HG02798 (cell line): Measurements from ENCODE around the gene MTERF4.

Experiments
- ATAC-seq: cut with Tn5 transposase; IDR thresholded peaks from one replicate; pipeline ENCODE4 v1.9.1; 2021; ENCODE audit warnings: mild to moderate bottlenecking; ENCODE audit not compliant: unreplicated experiment, poor library complexity

Gene MTERF4

DNA sequence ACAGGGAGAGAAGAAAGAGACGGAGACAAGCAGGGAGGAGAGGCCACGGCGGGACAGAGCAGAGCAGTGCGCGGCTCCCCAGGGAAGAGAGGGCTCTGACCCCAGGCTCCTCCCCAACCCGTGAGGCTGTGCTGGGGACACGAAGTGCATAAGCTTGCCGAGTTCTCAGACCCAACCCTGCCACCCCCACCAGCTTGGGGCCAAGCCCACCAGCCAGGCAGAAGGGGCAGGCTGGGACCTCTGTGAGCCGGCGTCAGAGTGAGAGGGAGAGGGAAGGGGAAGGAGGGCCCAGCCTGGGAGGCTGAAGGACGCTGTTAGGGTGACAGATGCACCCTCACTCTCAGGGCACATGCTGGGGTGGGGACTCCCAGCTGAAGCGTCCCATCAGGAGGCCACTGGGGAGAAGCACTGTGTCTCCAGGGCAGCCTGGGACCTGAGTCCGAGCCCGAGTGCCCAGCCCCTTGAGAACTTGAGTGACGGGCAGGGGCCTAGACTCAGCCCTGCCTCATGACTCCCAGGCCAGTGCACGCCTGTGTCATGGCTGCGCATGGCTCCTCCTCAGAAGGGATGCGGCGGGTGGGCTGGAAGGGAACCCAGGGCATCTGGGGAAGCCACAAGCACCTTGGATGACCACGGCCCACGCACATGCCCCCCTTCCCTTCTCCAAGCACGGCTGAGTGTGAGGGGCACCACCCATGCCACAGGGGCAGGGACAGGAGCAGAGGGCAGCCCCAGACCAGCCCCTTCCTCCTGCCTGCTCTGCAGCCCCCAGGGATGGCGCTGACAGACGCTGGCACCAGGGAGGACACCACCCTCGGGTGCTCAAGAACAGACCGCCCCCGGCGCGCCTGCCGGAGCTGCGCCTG, 31.0 kb downstream of the MTERF4 start:
- no peak for ATAC-seq

DNA sequence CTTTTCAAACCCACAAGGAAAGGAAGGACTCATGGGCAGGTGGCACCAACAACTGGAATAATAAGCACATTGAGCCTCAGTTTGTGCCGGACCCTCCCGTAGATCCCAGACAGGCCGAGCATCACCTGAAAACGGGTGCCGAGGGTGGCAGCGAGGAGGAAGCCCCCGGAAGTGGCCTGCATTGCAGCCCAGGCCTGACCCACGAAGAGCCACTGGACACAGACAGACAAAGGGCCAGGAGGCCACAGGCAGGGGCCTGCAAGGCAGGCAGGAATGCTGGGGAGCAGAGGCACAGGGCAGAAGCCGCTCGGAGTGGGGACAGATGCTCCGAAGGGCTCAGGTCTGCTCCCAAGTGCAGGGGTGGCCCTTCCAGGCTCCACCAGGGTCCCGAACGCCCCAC, 31.7 kb downstream of the MTERF4 start:
- ATAC-seq: no peak

DNA sequence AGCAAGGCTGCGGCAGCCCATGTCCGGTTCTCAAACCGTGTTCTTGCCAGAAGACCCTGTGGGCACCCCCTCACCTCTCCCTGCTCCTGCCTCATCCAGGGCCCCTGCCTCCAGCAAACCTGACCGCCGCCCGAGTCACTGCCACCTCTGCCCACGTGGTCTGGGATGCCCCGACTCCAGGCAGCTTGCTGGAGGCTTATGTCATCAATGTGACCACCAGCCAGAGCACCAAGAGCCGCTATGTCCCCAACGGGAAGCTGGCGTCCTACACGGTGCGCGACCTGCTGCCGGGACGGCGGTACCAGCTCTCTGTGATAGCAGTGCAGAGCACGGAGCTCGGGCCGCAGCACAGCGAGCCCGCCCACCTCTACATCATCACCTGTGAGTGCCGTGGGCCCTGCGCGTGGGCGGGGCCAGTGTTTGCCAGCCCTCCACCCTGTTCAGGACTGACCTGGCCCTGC, 32.2 kb downstream of the MTERF4 start:
- no peak for ATAC-seq

DNA sequence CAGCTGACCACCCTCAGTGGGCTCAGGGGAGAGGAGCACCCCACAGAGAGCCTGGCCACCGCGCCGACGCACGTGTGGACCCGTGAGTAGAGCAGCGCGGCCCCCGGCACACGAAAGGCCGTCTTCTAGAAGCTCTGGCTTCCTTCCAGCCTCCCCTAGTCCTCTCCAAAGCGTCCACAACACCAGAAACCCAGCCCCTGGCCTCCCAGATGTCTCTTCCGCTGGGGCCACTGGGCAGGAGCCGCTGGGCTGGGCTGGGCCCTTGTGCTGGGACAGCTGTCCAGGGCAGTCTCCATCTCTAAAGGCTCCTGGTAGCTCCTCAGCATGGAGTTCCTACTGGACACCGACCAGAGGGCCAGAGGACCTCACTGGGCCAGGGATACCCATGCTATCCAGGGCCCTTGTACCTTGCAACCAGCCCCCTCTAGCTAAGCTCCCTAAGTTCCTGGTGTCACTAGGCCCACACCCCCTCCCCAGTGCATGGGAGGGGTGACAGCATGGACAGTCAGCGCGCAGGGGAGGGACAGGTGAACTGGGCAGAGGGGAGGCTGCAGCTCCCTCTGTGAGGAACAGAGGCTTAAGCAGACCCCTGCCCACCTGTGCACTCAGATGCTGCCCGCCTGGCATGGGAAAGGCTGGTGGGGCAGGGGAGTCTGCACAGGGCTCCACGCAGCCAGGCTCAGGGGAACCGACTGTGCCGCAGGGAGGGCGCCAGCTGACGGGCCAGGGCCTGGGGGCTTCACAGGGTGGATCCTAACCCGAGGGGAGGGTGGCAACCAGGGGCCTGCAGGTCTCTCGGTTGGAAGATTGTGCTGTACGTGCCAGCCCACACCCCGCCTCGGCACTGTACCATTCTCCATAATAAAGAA, 32.9 kb downstream of the MTERF4 start:
- ATAC-seq: no peak

DNA sequence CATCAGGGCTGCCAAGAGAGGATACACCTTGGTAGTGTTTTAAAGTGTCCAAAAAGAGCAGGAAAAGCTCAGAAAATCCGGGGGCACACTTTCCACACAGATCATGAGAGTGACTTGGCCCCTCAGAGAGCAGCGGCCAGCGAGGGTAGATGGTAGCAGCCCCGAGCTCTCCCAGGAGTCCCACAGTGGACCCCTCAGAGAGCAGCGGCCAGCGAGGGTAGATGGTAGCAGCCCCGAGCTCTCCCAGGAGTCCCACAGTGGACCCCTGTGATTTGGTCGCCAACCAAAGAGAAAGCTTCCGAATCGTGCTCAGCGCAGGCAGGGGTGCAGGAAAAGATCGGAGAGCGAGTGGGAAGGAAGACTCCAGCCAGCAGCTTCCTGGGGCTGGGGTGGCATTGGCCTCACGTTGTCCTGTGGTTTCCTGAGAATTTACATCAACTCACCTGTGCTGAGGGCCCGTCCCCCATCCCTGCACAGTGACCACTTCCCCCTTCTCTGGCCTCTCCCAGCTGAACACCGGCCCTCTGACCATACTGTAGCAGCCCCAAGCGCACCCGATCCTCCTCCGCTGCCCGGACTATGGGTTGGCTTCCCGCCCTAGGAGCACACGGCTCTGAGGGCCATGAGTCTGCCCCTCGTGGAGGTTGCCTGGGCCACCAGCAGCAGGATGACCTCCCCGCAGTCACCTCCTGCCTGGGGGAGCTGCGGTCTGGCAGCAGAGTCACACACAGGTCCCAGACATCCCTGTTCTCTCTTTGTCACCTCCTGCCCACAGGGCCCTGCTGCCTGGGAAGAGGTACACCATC, 33.7 kb downstream of the MTERF4 start:
- ATAC-seq: no peak

DNA sequence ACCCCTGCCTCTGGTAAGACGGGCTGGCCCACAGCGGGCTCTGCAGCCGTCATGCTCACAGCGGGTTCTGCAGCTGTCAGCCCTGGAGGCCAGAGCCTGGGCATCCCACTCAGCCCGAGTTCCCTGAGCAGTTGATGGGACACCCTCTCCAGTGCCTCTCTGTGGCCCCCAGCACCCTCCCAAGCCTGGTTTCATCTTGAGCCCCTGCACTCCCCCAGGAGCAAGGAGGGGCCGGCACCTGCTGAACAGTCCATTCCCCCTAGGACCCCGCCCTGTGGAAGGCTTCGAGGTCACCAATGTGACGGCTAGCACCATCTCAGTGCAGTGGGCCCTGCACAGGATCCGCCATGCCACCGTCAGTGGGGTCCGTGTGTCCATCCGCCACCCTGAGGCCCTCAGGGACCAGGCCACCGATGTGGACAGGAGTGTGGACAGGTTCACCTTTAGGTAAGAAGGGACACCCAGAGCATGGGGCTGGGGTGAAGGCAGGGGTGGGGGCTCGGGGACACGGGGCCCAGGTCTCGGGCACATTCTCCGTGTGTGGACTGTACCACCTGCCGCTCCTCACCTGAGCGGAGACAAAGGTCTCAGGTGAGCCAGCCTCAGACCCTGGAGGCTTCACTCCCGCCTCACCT, 34.5 kb downstream of the MTERF4 start:
- ATAC-seq: no peak

DNA sequence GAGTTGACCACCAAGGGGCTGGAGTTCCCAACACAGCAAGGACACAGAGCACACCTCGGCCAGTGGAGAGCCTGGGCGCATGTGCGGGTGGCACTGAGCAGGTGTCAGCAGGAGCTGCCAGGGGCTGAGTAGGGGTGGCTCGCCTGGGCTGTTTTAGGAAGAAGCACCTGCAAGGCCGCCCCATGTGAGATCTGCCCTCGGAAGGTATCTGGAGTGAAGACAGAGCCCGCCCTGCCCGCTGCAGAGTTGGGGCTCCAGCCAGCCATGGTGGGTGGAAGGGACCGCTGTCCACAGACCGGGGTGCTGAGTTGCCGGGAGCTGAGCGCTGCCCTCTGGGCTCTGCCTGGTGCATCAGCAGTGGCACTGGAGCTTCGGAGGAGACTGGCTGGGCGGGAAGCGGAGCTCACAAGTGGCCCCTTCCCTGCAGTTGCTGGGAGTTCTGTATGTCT, 35.2 kb downstream of the MTERF4 start:
- no peak for ATAC-seq

DNA sequence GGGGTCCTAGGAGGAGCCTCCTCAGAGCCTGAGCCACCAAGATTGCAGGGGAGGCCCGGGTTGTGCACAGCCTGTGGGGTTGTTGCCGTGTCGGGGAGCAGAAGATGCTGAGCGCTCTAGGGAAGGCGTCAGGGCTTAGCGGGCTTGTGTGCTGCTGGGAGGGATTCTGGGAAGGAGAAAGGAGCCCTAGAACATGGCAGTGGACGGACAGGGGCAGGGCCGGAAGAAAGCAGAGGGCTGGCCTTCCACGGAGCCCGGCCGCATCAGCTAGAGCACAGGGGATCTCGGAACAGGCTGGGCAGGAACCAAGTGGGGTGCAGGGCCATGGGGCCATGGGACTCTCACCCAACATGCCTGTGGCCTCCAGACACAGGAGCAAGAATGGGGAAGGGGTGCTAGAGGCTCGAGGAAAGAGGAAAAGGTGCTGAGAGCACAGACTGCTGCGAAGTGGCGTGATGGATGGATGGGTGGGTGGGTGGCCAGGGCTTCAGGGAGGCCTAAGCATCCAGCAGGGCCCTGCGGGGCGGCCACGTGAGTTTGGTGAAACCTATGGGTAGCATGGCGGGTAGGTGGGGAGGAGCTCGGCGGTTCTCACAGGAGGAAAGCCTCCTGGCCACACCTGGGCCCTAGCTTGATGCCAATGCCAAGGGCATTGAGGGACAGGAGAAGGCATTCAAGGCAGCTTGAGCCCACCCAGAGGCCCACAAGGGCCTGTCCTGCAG, 35.8 kb downstream of the MTERF4 start:
- ATAC-seq: no peak

DNA sequence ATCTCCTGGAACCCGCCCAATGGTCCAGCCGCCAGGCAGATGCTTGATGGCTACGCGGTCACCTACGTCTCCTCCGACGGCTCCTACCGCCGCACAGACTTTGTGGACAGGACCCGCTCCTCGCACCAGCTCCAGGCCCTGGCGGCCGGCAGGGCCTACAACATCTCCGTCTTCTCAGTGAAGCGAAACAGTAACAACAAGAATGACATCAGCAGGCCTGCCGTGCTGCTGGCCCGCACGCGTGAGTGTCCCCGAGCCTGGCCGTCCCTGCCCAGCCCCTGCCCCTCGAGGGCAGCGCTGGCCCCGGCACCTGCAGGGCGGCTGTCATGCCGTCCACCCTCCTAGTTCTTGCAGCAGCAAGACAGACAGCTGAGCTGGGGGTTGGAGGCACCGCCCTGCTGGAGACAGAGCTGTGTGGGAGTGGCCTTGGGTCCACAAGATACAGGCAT, 36.7 kb downstream of the MTERF4 start:
- ATAC-seq: no peak

DNA sequence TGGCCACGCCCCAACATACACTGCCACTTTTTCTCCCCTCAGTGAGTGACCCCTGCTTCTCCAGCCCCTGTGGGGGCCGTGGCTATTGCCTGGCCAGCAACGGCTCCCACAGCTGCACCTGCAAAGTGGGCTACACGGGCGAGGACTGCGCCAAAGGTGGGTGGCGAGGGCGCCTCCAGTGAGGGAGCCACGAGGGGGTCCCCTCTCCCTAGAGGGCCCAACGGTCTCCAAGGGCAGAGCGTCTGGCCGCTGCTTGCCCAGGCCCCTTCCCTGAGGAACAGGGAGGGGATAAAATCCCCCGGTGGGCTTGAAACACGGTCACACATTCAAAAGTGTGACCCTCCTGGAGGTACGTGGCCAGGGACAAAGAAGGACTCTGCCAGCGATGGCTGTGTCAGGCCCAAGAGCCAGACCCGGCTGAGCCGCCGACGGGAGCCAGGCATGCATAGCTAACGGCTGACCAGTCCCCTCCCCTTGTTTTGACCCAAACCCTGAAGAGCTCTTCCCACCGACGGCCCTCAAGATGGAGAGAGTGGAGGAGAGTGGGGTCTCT, 37.2 kb downstream of the MTERF4 start:
- ATAC-seq: no peak

DNA sequence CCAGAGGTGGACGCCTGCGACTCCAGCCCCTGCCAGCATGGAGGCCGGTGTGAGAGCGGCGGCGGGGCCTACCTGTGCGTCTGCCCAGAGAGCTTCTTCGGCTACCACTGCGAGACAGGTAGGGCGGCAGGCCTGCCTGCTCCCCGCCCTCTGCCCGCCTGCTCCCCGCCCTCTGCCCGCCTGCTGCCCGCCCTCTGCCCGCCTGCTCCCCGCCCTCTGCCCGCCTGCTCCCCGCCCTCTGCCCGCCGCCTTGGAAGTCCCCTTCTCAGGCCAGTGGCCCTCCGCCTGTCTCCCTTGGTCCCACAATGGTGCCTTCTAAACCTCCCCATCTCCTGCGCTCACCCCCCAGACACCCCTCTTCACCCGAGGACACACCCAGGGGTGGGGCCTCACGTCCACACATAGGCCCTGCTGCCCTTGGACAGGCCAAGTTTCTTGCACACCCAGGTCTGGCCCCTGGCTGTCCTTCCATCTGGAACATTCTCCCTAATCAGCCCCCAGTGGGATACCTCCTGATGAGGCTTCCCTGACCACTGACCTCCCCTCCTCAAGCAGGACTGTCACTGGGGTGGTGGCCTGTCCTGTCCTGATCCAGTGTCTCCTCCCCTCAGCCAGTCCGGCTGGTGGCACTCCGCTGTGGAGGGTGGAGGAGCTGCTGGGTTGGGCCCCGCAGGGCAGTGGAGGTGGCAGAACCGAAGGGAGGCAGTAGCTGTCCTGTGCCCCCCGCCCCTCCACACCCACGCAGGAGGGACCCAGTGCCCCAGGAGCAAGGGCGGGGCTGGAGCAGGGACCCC, 37.9 kb downstream of the MTERF4 start:
- ATAC-seq: no peak

DNA sequence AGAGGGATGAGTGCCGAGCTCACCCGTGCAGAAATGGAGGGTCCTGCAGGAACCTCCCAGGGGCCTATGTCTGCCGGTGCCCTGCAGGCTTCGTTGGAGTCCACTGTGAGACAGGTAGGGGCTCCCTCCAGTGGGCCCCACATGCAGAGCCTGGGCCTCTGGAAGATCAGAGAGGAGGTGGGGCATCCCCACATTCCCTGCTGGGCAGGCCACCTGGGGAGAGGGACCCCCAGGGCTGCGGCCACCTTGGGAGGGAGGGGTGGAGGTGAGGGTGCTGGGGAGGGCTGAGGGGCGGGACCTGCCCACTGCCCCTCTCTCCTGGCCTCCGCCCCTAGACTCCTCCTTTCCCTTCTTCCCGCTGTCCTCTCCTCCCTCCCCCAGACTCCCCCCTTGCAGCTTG, 38.5 kb downstream of the MTERF4 start:
- no peak for ATAC-seq

DNA sequence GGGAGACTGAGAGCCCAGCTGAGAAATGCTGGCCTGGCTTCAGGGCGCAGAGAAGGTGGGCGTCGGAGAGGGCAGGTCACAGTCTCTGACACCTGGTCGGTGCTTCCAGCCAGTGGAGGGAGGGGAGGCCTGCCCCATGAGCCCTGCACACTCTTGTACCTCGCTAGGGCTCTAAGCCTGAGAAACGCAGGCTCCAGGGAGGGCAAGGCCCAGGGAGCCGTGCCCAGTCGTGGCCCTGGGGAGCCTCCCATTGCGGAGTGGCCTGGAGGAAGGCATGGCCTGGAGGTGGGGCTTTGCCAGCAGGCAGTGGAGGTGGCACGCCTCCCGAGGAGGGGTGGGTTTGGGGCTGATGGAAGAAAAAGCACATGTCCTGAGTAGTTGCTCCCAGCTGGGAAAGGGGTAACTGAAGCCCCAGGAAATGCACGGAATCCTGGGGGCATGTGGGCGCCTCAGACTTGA, 39.0 kb downstream of the MTERF4 start:
- ATAC-seq: no peak

DNA sequence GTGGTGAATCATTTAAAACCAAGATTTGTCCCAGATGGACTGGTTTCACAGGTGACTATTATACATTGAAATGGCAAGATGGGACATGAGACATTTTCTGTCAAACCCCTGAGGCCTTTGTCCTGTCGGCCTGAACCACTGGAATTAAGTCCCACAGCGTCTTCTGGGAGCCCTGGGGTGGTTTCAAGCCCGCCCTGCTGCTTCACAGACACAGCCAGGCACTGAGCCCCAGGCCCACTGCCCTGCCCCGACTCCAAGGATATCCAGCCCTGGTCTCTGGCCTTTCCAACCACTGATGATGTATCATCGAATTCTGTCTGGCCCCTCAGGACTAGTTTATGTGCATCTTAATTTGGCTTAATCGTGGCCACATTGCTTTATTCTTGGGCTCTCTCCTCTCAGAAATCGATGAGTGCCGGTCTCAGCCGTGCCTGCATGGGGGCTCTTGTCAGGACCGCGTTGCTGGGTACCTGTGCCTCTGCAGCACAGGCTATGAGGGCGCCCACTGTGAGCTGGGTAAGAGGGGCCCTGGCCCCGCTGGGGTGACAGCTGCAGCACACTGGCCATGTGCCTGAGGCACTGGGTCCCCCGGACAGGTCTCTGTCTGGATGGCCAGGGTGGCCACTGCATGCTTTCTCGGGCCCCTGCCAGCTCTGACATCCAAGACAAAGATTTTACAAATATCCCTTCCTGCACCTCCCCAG, 39.5 kb downstream of the MTERF4 start:
- ATAC-seq: no peak

DNA sequence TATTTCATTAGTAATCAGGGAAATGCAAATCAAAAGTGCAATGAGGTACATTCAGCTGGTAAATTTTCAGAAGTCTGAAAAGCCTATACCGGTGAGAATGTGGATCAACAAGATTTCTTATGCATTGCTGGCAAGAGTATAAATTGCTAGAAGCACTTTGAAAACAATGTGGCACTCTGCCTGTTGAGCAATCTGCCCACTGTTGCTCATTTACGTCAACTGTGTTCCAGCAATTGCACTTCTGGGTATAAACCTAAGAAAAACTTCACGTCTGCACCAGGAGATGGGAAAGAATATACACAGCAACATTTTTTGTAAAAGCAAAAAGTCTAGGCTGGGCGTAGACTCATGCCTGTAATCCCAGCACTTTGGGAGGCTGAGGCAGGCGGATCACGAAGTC, 40.8 kb downstream of the MTERF4 start:
- ATAC-seq: no peak

DNA sequence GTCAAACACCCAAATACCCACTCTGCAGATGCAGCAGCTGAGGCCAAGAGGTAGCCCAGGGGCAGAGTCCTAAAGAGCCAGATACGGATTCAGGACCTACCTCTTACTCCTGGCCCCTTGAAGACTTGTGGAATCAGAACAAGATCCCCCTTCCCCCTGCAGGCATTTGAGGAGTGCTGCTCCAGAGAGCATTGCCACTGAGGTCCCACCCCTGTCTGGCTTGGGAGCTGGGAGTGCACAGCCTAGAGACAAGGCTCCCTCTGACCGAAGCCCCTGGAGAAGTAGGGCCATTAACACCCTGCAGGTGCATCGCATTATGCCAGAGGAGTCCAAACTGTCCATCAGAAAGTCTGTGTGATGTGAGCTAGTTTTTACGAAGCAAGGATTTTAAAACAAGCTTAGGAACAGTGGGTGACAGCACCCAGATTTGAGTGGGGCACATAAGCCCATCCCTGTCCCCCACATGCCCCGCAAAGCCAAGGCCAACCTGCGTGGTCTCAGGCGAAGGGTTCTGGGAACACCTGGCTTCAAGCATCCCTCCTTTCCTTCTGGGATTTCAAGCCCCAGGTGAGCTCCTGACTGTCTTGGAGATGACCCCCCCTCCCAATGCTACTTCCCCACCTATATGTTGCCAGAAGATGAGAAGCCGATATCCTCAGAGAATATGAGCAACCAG, 48.4 kb downstream of the MTERF4 start:
- ATAC-seq: no peak
